GM19467 (cell line): Measurements from ENCODE around the gene TBL1X.

Experiments used
- ATAC-seq: cut with Tn5 transposase; IDR thresholded peaks from one replicate; pipeline ENCODE4 v1.9.1; 2021; ENCODE audit warnings: mild to moderate bottlenecking, moderate library complexity; ENCODE audit not compliant: unreplicated experiment

The TBL1X gene

GRCh38 chrX:9614016-9614415 is 149.2 kb downstream of the TBL1X start:
- no peak for ATAC-seq

- ATAC-seq, result no peak
These were observed 154.3 kb downstream of the TBL1X start for GRCh38 chrX:9619133-9619532.

- no peak for ATAC-seq
These were observed 154.7 kb downstream of the TBL1X start for GRCh38 chrX:9619581-9619980.

- no peak for ATAC-seq
These were observed 157.3 kb downstream of the TBL1X start for GRCh38 chrX:9622128-9622527.

GRCh38 chrX:9626379-9626778 is 161.5 kb downstream of the TBL1X start:
- no peak for ATAC-seq

GRCh38 chrX:9627922-9628321 is 163.1 kb downstream of the TBL1X start:
- ATAC-seq, result no peak

- ATAC-seq, result no peak
These were observed 164.1 kb downstream of the TBL1X start for GRCh38 chrX:9628779-9629493.

- no peak for ATAC-seq
These were observed 169.7 kb downstream of the TBL1X start for GRCh38 chrX:9634551-9634950.

- no peak for ATAC-seq
These were observed 170.5 kb downstream of the TBL1X start for GRCh38 chrX:9635368-9635767.

- ATAC-seq, result no peak
These were observed 170.9 kb downstream of the TBL1X start for GRCh38 chrX:9635803-9636202.

- no peak for ATAC-seq
These were observed 174.0 kb downstream of the TBL1X start for GRCh38 chrX:9638871-9639270.

- ATAC-seq, result no peak
These were observed 177.6 kb downstream of the TBL1X start for GRCh38 chrX:9642270-9642995.

GRCh38 chrX:9643807-9644206 is 178.9 kb downstream of the TBL1X start:
- ATAC-seq, result no peak

- peak; percentile 81 for ATAC-seq
These were observed 179.5 kb downstream of the TBL1X start for GRCh38 chrX:9644335-9644734.

GRCh38 chrX:9646471-9647224 is 181.8 kb downstream of the TBL1X start:
- ATAC-seq, result no peak

- ATAC-seq, result no peak
These were observed 182.6 kb downstream of the TBL1X start for GRCh38 chrX:9647431-9647830.

- ATAC-seq, result no peak
These were observed 185.2 kb downstream of the TBL1X start for GRCh38 chrX:9650091-9650490.

GRCh38 chrX:9651737-9652136 is 186.9 kb downstream of the TBL1X start:
- no peak for ATAC-seq

- ATAC-seq, result no peak
These were observed 190.1 kb downstream of the TBL1X start for GRCh38 chrX:9654929-9655328.

- ATAC-seq, result no peak
These were observed 191.4 kb downstream of the TBL1X start for GRCh38 chrX:9656277-9656676.

GRCh38 chrX:9656871-9657270 is 192.0 kb downstream of the TBL1X start:
- no peak for ATAC-seq
